HG02610 (cell line): ENCODE data around the gene DNAJC2.
"Not testable (repeated sequence)": the region's sequence is repeated elsewhere in the genome, so short reads cannot be mapped to it uniquely, and the experiment has no call there.

Experiments
- ATAC-seq: cut with Tn5 transposase; IDR thresholded peaks from one replicate; pipeline ENCODE4 v1.9.1; 2021; ENCODE audit warnings: mild to moderate bottlenecking, moderate library complexity; ENCODE audit not compliant: unreplicated experiment

Gene DNAJC2

DNA sequence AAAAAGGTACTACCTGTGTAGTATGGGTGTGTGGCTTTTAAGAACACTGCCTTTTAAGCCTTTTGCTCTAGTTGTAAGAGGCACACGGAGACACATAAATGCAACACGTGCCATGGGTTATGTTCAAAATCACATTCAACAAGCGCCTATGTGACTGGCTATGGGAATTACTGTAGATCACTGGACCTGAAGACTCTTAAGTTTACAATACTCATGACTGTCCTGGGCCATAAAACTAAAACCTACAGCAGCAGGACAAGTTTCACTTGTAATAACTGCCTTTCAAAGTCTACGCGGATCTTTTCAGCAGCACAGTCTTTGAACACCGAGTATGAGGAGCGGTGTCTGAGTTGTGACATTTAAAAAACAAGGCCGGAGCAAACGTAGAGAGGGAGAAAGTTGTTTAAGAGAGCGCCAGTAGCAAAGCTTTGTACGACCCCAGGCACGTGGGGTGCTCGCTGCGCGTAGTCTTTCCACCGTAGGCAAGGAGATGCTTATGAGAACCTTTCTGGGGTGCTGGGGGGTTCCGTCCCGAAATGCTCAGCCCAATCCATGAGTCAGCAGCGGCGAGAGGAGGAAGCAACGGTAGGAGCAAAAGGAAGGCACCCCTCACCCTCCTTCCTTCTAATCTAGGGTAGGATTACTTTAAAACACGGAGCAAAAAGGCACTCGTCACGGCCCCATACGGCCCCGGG, 662 bp downstream of the DNAJC2 start:
- ATAC-seq: no peak

DNA sequence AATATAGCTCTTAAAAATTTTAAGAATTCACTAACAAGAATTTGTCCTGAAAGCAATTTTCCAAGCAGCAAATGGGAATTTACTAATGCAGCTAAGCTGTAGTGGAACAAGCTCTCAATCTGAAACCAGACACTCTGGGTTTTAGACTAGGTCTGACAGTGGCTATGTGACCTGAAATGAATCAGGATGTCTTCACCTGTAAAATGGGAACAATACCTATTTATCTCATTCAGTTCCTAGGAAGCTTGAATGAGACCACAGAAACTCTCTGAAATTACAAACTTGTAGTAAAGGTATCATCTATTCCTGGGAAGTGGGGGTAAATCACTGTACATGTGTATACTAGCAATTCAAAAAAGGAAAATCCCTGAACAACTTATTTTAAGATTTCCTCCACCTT, 1.2 kb downstream of the DNAJC2 start:
- no peak for ATAC-seq

DNA sequence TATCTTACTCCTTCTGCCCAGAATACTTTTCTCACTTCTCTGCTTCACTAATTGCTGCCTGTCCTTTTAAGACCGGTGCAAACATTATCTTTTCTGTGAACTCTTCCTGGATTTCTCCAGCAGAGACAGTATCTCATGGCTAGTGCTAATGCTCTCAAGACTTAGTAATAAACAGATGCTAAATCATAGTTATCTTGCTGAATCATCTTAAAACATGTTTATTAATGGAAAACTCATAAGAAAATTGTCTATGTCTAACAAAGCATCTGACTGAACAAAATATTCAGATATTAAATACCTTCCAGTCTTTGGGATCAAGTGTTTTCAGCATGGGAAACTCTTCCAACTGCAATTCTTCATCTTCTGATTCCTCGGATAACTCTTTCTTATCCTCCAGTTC, 3.1 kb downstream of the DNAJC2 start:
- ATAC-seq: no peak

DNA sequence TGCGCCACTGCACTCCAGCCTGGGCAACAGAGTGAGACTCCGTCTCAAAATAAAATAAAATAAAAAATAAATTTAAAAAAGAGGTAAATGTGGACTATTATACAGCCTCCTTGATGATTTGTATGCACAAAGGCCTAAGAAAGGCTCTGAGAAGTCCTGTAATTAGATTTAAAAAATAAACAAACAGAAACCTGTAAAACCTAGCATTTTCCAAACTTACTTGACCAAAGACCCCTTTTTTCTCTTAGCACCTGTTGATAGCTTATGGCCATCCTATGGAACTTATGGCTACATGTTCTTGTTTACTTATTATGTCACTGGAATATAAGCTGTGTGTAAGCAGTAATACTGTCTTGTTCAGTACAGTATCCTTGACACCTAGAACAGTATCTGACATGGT, 5.7 kb downstream of the DNAJC2 start:
- no peak for ATAC-seq

DNA sequence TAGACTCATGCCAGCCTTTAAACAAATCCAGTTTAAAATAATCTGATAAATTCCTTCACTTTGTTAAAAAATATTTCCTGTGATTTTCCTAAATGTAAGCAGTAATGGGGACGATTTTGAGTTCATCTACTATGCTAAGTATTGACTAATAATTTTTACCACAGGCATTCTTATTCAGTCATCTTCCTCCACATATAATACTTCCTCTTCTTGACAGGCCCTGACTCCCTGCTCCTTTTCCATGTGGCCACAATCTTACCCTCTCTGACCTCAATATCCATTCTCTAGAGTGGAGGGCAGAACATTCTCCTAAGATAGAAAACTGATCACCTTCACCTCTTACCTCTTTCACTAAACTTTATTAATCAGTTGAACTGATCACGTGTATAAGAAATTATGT, 7.8 kb downstream of the DNAJC2 start:
- no peak for ATAC-seq

DNA sequence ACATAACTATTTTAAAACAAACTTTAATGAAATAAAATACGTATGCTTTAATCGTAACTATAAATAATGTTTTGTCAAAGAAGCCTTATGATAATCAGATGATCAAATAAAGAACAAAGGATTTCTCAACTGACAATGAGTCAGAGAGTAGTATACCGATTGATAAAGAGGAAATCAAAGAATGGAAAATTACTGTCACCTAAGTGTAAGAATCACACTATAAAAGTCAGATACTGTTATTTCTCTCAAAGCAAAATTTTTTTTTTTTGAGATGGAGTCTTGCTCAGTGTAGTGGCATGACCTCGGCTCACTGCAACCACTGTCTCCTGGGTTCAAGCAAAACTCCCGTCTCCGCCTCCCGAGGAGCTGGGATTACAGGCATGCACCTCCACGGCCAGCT, 18.8 kb downstream of the DNAJC2 start:
- no peak for ATAC-seq

DNA sequence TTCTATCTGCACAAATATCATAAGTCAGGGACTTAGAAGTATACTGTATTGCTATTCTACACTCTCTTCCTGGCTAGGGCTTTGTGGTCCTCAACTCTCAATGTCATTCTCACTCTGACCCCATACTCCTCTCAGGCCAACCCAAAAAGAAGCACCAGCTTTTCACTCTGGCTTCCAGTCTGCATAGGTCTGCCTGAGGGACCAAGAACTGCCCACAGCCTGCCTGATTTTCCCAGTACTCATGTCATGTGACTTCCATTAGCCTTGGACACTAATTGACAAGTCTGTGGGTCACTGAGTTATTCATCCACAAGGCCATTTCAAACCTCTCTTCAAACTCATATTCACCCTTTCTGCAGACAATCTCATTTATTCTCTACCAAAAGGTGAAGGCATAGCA, 27.6 kb downstream of the DNAJC2 start:
- ATAC-seq: no peak

DNA sequence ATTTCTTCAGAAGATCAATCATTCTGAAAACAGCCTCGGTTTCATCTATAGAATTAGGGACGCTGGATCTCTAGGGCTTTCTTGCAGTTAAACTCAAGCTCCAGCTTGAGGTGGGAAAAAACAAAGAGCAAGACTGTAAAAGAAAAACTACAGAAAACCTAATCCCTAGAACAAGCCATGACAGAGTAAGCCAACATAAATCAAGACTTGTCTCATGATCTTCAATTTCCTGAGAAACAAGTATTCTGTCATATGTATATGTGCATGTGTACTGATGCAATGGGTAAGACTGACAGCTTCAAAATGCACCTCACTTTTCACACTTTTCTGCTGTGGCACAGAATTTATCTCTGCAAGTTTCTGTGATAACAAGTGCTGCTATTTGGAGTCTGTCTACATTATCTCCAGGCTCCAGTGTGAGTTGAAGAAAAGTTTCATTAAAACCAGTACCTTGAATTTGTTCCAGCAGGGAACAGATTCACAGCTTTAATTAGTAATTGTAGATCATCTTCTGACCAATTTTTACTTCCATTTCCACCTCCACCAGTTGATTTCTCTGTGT, 28.1 kb downstream of the DNAJC2 start:
- ATAC-seq: no peak

DNA sequence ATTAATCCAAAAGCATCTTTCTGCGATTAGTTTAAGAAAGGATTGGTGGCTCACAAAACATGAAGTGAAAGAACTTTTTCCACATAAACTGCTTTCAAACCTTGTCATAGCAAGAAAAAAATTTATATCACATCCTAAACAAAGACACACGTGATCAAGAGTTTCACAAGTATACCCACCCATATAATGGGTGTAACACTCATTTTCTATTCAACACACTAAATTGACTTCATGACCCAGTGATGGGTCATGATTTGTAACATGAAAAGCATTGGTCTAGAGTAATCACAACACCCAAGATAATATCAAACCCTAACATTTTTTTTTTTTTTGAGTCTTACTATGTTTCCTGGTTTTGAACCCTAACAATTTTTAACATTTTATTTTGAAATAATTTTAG, 29.7 kb downstream of the DNAJC2 start:
- ATAC-seq: no peak

DNA sequence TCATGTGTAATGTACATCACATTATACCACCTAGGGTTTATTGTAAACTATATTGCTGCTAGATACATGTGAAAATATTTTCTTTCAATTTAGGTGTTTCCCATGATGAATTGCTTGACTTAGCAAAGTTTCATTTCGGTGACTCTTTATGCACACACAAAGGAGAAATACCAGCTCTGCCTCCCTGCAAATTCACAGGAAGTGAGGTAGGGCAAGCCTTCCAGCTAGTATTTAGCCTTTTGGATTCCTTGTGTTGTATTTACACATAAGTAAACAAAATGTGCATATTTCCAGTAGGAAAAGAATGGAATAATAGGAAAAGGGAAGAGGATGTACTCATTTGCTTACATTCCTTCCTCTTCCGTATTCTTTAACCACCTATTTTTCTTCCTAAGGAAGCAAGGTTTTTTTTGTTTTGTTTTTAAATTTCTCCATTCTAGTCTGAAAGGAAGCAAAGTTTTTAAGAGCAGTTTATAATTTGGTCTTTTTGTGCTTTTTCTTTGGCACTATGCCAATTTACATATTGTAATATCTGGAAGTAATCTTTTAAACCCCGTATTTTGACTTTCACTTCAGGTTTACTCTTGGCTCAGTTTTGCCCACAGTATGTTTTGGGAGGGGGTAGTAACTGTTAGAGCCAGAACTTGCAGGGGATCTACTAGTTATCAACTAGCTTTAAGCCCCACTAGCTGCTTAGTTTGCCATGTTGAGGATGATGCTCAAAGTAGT, 36.9 kb downstream of the DNAJC2 start:
- ATAC-seq: no peak

DNA sequence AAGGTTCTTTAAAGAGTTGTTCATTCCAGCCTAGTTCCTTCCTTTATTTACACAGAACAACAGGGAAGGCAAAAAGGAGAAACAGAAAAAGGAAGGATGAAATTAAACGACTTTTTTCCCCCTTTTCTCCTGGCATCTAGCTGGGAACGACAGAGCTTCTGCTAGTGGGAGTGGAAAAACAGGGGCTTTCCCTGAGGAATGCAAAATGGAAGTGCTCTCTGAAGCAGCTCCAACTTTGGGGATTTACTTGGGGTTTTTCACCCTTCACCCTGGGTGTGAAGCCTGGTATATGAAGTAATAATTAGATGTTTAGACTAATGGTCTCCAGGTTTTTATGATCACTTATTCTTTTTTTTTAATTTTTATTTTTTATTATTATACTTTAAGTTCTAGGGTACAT, 43.1 kb downstream of the DNAJC2 start:
- ATAC-seq: no peak

DNA sequence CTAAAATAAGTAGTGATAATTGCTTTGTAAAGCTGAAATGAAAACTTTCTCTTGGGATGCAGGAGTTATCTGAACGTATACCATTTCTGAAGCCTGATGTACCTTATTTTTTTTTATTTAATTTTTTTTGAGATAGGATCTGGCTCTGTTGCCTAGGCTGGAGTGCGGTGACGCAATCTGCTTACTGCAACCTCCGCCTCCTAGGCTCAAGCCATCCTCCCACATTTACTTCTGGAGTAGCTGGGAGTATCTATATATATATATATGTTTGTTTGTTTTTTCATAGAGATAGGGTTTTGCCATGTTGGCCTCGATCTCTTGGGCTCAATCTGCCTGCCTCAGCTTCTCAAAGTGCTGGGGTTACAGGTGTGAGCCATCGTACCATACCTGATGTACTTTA, 44.9 kb downstream of the DNAJC2 start:
- no peak for ATAC-seq

DNA sequence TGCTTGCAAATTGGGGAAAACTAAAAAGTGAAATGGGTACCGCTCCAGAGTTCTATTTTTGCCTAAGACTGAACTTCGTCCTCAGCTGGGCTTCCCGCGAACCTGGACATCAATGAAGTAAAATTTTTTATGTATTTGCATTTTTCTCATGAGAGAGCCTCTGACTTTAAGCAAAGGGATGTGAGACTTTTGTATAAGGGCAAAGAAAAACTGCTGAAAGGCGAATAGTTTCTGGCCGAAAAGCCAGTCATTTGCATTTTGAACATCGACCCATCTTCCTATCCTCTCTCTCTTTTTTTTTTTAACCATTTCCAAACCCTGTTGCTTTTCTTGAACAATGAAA, 46.8 kb downstream of the DNAJC2 start:
- ATAC-seq: no peak

DNA sequence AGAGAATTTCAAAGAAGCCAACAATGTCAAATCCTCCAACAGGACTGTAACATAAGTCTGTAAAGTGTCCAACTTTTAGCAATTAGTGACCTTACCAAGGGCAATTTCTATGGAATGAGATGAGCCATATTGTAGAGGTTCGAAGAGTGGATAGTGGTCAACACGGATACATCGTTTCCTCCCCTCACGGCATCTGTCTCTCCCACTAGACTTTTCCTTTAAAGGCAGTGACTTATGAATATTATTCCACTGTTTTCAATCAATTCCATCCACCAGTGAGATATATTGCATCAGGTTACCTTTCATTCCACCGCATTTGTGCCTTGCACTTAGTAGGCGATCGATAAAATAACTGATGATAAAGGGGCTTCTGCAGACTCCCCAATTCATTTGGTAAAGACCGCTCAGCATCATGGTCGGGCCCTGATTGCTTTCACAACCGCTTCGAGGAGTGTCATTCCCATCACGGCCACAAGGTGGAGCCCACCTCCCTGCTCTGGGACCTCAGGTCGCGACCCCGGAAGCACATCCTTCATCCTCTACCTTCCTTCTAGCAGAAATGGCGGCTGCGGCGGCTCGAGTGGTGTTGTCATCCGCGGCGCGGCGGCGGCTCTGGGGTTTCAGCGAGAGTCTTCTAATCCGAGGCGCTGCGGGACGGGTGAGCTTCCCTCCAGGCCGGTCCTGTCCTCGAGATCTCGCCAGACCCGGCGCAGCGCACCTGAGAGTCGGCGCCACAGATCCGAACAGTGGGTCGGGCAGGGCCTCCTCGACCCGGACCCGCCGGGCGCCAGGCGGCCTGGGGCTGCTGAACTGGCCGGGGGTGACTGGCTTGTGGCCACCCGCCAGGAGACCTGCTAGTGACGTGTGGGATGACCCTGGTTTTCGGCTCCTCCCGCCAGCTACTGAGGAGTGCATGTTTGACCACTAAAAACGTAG, 47.4 kb downstream of the DNAJC2 start, which contains the start of gene PMPCB:
TSS of gene PMPCB (plus strand) at position 535 of the 936 bp plus-strand sequence. CDS start at position 560, 25 bp downstream.
- peak; percentile 87 for ATAC-seq

DNA sequence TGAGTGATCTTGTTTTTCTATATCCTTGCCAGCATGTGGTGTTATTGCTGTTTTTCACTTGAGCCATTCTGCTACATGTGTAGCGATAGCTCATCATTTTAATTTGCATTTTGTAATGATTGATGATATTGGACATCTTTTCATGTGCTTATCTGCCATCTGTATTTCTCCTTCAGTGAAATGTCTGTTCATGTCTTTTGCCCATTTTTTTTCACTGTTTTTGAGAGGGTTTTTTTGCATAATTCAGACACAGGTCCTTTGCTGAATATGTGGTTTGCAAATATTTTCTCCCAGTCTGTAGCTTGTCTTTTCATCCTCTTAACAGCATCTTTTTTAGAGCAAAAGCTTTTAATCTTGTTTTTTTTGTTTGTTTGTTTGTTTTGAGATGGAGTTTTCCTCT, 51.0 kb downstream of the DNAJC2 start:
- ATAC-seq: no peak

DNA sequence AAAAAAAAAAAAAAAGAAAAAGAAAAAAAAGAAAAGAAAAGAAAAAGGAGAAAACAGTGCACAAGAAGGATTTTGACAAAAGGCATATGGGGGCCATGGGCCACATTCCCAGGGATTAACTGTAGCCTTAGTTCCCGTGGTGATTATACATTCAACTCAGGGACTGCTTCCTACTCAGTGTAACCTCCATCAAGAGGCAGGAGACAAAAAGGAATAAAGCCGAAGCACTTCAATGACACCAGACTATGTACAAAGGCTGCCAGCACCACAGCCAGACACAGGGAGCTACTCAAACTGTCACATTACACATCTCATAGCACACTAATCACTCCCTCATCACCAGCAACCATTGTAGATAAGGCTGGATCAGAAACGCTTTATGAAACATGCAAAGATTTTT, 52.4 kb downstream of the DNAJC2 start:
- no peak for ATAC-seq

DNA sequence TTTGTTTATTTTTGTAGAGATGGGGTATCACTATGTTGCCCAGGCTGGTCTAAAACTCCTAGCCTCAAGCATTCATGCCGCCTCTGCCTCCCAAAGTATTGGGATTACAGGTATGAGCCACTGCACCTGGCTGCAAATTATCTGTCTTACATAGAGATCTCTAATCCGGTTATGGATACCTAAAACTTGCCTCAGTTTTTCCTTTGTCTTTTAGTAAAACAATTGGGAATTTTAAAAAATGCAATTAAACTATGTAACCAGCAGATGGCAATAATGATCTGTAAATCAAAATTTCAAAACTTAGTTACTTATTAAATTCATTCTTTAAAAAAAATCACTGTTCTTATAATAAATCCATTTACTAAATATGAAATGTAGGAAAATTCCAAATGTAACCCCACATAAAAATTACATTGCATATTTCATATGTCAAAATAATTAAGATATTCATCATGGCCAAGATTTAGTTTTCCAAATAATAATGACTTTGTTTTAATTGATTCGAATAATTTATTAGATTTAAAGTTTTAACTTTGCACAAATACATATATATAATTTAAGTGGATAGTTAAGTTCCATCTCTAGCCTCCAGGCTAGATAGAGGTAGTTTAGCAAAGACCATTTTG, 61.7 kb downstream of the DNAJC2 start:
- ATAC-seq: not testable (repeated sequence)

DNA sequence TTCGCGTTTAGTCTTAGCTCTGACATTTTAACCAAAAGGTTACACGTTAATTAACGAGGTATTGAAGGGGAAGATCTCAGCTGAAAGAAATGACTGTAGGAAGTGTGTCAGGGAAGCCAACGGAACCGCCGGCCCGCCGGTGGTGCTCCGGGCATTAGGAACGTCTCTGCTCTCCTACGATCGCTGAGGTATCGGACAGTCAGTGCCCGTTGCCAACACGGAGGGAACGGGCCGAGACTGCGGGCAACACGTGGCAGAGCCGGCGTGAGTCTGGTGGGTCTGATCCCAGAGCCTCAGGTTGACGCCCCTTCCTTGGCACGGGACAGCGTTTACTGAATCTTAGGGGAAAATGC, 63.8 kb downstream of the DNAJC2 start:
- ATAC-seq: peak; percentile 15

DNA sequence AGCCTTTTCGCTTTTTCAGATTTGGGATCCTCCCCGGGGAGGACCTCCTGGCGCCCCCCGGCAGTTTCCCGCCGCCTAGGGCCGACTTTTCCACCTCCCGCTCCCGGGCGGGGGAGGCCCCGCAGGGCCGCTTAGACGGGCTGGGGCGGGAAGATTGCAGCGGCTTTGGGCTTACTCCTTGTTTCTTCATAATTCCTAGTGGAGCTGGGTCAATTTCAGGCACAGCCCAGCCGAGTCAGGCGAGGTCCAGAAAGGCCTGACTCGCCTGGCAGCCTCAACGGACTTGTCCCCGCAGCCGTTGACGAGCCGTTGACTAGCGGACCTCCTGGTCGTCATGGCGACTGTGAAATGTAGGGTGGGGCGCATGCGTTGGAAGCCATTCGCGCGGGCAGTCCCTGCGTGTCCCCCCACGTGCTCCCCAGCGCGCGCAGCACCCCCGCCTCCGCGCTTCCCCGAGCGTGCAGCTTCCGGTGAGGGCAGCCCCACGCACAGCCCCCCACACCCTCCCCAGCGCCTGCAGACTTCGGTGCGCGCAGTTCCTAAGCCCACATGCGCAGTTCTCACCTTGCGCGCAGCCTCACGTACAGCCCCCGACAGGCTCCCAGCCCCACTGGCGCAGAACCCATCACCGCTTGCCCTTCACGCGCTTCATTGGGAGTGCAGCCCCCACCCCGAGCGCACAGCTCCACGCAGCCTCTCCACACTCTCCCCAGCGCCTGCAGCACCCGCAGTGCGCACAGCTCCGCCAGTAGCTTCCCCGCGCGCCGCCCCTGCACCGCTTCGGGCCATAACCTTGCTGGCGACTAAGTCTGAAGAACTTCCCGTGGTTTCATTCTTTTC, 64.4 kb downstream of the DNAJC2 start:
- peak; percentile 91 for ATAC-seq

DNA sequence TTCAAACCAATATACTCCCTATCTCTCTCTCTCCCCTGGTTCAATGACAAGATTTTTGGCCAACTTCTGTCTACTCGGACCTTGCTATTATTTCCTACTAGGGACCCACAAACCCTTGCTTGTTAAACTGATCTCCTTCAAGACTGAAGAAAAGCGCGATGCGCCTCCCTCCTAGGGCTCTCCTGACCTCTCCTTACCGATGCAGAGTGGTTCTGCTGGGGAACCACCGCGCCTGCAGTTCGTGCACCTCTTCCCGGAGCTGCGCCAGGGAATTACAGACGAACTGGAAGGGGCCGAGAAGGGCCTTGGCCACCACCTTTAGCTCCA, 65.0 kb downstream of the DNAJC2 start:
- peak; percentile 39 for ATAC-seq
